H9 (cell line): ENCODE measurements around the gene CROCC2. TPM values are rescaled to one million over a fixed set of nuclear protein-coding genes. Genes with fewer than 3 reads are reported as not detected.

Experiments
- DNase-seq: peaks from one replicate; pipeline ENCODE4 v3.0.0-alpha.2; 2017
- H2AFZ ChIP-seq: one replicate; pipeline ENCODE4 v1.6.1; 2013; ENCODE audit warnings: mild to moderate bottlenecking, low read length, control low read depth, moderate library complexity
- H2AK5ac ChIP-seq: 2 replicates; pipeline ENCODE4 v1.6.1; 2013; ENCODE audit warnings: low read length, control low read depth, mixed read lengths; ENCODE audit not compliant: insufficient read length
- H2BK120ac ChIP-seq: one replicate; pipeline ENCODE4 v1.6.1; 2013; ENCODE audit warnings: low read depth, mild to moderate bottlenecking, low read length, control low read depth, inconsistent platforms; ENCODE audit not compliant: poor library complexity, severe bottlenecking
- H2BK12ac ChIP-seq: 2 replicates; pipeline ENCODE4 v1.6.1; 2013; ENCODE audit warnings: low read length, control low read depth, mixed read lengths, low read depth; ENCODE audit not compliant: insufficient read length
- H2BK15ac ChIP-seq: 2 replicates; pipeline ENCODE4 v1.6.1; 2013; ENCODE audit warnings: low read depth, low read length, control low read depth
- H2BK20ac ChIP-seq: one replicate; pipeline ENCODE4 v1.6.1; 2013; ENCODE audit warnings: low read depth, mild to moderate bottlenecking, low read length, control low read depth, inconsistent platforms; ENCODE audit not compliant: poor library complexity, severe bottlenecking
- H2BK5ac ChIP-seq: 2 replicates; pipeline ENCODE4 v1.6.1; 2013; ENCODE audit warnings: low read length, control low read depth, mixed read lengths; ENCODE audit not compliant: insufficient read length
- H3K14ac ChIP-seq: 2 replicates; pipeline ENCODE4 v1.6.1; 2013; ENCODE audit warnings: low read length, control low read depth; ENCODE audit not compliant: insufficient read depth
- H3K18ac ChIP-seq: 2 replicates; pipeline ENCODE4 v1.6.1; 2013; ENCODE audit warnings: low read depth, mild to moderate bottlenecking, mixed read lengths, low read length, control low read depth; ENCODE audit not compliant: insufficient read length
- H3K23ac ChIP-seq: 2 replicates; pipeline ENCODE4 v1.6.1; 2013; ENCODE audit warnings: low read length, control low read depth, mixed read lengths, low read depth; ENCODE audit not compliant: insufficient read length
- H3K23me2 ChIP-seq: 2 replicates; pipeline ENCODE4 v1.6.1; 2013; ENCODE audit warnings: low read depth, mild to moderate bottlenecking, mixed read lengths, low read length, control low read depth; ENCODE audit not compliant: insufficient read length, poor library complexity, severe bottlenecking
- H3K27ac ChIP-seq: 2 replicates; pipeline ENCODE4 v1.5.1; 2013; ENCODE audit warnings: low read length, control low read depth, mixed read lengths, low read depth; ENCODE audit not compliant: insufficient read length
- H3K27me3 ChIP-seq: 2 replicates; pipeline ENCODE4 v1.6.1; 2013; ENCODE audit warnings: low read length, control low read depth, inconsistent platforms; ENCODE audit not compliant: insufficient read depth
- H3K4ac ChIP-seq: 2 replicates; pipeline ENCODE4 v1.6.1; 2013; ENCODE audit warnings: low read depth, mild to moderate bottlenecking, control low read depth, inconsistent platforms, low read length, moderate library complexity
- H3K4me1 ChIP-seq: 2 replicates; pipeline ENCODE4 v1.6.1; 2013; ENCODE audit warnings: low read length, control low read depth, inconsistent platforms; ENCODE audit not compliant: insufficient read depth
- H3K4me2 ChIP-seq: 2 replicates; pipeline ENCODE4 v1.6.1; 2013; ENCODE audit warnings: low read length, control low read depth, mixed read lengths; ENCODE audit not compliant: insufficient read length, insufficient read depth
- H3K56ac ChIP-seq: 2 replicates; pipeline ENCODE4 v1.6.1; 2013; ENCODE audit warnings: low read depth, mild to moderate bottlenecking, mixed read lengths, low read length, control low read depth; ENCODE audit not compliant: insufficient read length
- H3K79me1 ChIP-seq: 2 replicates; pipeline ENCODE4 v1.6.1; 2013; ENCODE audit warnings: low read depth, mild to moderate bottlenecking, moderate library complexity, low read length, control low read depth, inconsistent platforms; ENCODE audit not compliant: insufficient read depth, poor library complexity, severe bottlenecking
- H3K79me2 ChIP-seq: 2 replicates; pipeline ENCODE4 v1.6.1; 2013; ENCODE audit warnings: low read length, control low read depth, inconsistent platforms; ENCODE audit not compliant: insufficient read depth
- H3K9ac ChIP-seq: 2 replicates; pipeline ENCODE4 v1.6.1; 2013; ENCODE audit warnings: low read length, control low read depth, mixed read lengths; ENCODE audit not compliant: insufficient read length; ENCODE audit errors: extremely low read depth
- H3K9me3 ChIP-seq: one replicate; pipeline ENCODE4 v1.6.1; 2013; ENCODE audit warnings: low read depth, low read length, inconsistent platforms; ENCODE audit not compliant: control insufficient read depth
- H3T11ph ChIP-seq: one replicate; pipeline ENCODE4 v1.6.1; 2013; ENCODE audit warnings: mild to moderate bottlenecking, low read length, control low read depth, inconsistent platforms
- H4K20me1 ChIP-seq: one replicate; pipeline ENCODE4 v1.6.1; 2013; ENCODE audit not compliant: control insufficient read depth, insufficient read length, insufficient read depth
- H4K5ac ChIP-seq: 2 replicates; pipeline ENCODE4 v1.6.1; 2013; ENCODE audit warnings: low read depth, mild to moderate bottlenecking, mixed read lengths, low read length, control low read depth; ENCODE audit not compliant: insufficient read length
- H4K8ac ChIP-seq: replicated peaks from 2 replicates; pipeline ENCODE4 v1.6.1; 2013; ENCODE audit warnings: low read length, control low read depth, mixed read lengths, low read depth; ENCODE audit not compliant: insufficient read length
- H4K91ac ChIP-seq: 2 replicates; pipeline ENCODE4 v1.6.1; 2013; ENCODE audit warnings: low read depth, mild to moderate bottlenecking, moderate library complexity, mixed read lengths, low read length, control low read depth; ENCODE audit not compliant: insufficient read length
- H3K27ac Mint-ChIP-seq, 3 experiments: 2 replicates in 2 of 3; 3 replicates in 1 of 3; pipeline ENCODE4 v1.8.0; 2020 to 2021; ENCODE audit warnings: mixed read lengths in 3 of 3, mild to moderate bottlenecking in 1 of 3, moderate library complexity in 1 of 3
- H3K27me3 Mint-ChIP-seq: 2 replicates; pipeline ENCODE4 v1.8.0; 2021; ENCODE audit warnings: low read depth, mild to moderate bottlenecking, moderate library complexity, mixed read lengths
- H3K36me3 Mint-ChIP-seq, 3 experiments: 2 replicates in 2 of 3; 3 replicates in 1 of 3; pipeline ENCODE4 v1.8.0; 2020 to 2021; ENCODE audit warnings: low read depth in 3 of 3, mixed read lengths in 3 of 3; ENCODE audit not compliant: insufficient read depth in 1 of 3
- H3K4me1 Mint-ChIP-seq, 2 experiments: 2 replicates each; pipeline ENCODE4 v1.8.0; 2020; ENCODE audit warnings: mixed read lengths in 2 of 2
- H3K4me3 Mint-ChIP-seq, 2 experiments: 2 replicates in 1 of 2; 3 replicates in 1 of 2; pipeline ENCODE4 v1.8.0; 2020 to 2021; ENCODE audit warnings: mild to moderate bottlenecking in 2 of 2, mixed read lengths in 2 of 2, moderate library complexity in 1 of 2
- H3K9me3 Mint-ChIP-seq, 2 experiments: 2 replicates in 1 of 2; 3 replicates in 1 of 2; pipeline ENCODE4 v1.8.0; 2020; ENCODE audit warnings: mild to moderate bottlenecking in 2 of 2, mixed read lengths in 2 of 2, moderate library complexity in 1 of 2
- WGBS: extraction: QIAGEN DNeasy Blood & Tissue Kit; methylation state at CpG from one replicate; pipeline ENCODE4 v1.1.7; 2013; ENCODE audit warnings: missing lambda C conversion rate, low lambda C conversion rate, mixed read lengths; ENCODE audit not compliant: insufficient read length; ENCODE audit errors: extremely low coverage; 5-methylcytosine and 5-hydroxymethylcytosine counted together
- total RNA-seq: library from RNA; stranded (reverse); gene quantifications from 2 replicates; pipeline ENCODE4 v1.2.1, GENCODE V29; 2021
- TF ChIP-seq, protein P1 (sequence below): fragments of 200-600 bp; sonication (generic); conservative IDR thresholded peaks from 3 replicates; pipeline ENCODE4 v1.8.0; 2021; ENCODE audit warnings: antibody characterized with exemption, mild to moderate bottlenecking

CROCC2 gene
- total RNA-seq, 1 experiment from 2014 or later, result not detected

DNA sequence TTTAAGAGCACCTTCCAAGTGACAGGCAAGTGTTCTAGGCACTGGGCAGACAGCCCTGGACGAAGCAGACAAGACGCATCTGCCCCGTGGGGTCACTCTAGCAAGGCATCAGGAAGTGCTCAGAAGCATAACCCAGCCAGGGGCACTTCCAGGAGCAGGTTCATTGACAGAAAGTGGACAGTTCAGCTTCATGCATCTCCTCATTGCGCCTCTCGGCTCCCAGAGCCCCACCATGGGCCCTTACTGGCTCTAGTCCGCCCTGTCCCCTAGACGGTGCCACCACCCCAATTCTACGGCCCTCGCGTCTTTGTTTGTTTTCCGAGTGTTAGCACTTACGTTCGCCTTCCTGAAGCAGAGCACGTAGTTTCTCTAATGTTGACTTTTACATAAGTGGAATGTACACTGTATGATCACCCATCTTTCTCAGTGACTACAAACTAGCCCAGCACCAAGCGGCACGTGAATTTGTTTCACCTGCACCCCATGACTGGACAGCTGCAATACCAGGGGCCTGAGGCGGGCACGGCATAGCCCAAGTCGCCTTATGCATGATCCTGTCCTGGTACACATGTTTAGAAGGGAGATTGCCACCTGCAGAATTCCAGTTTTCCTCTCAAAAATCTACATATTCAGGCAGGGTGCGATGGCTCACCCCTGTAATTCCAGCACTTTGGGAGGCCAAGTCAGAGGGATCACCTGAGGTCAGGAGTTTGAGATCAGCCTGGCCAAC lies 125.5 kb downstream of the CROCC2 start:
- Histone ChIP-seq H4K91ac (no peak overlapping the region), H3K9ac (no peak overlapping the region), H2AK5ac (no peak overlapping the region), H3K18ac (no peak overlapping the region), H2BK120ac (no peak overlapping the region), H3K4me2 (no peak overlapping the region), H3K4me1 (no peaks in the 10 kb centered on the region), H2BK12ac (no peak overlapping the region), H3T11ph (no peak overlapping the region), H2BK20ac (no peak overlapping the region), H3K79me2 (no peaks in the 10 kb centered on the region), H3K27me3 (no peaks in the 10 kb centered on the region; the same call in 1 of the 2 replicates), H3K4ac (no peak overlapping the region), H2BK15ac (no peak overlapping the region), H2BK5ac (no peak overlapping the region), H3K23me2 (peaks cover 6% of the 10 kb centered on the region), H3K56ac (no peak overlapping the region), H3K14ac (no peak overlapping the region), H3K9me3 (no peaks in the 10 kb centered on the region), H3K23ac (no peak overlapping the region), H4K20me1 (no peaks in the 10 kb centered on the region), H3K27ac (no peak overlapping the region), H4K5ac (no peak overlapping the region), H3K79me1 (no peaks in the 10 kb centered on the region), H2AFZ (no peak overlapping the region), H4K8ac (no peak overlapping the region)
- Mint-ChIP-seq H3K4me1 (no peaks in the 10 kb centered on the region), H3K27me3 (peaks cover 20% of the 10 kb centered on the region), H3K4me3 (no peak overlapping the region), H3K27ac (no peak overlapping the region), H3K9me3 (peaks cover 14 to 17% of the 10 kb centered on the region in 2 experiments), H3K36me3 (peaks cover 0 to 5% (median 4%) of the 10 kb centered on the region in 3 experiments; a peak in 4 of 7 replicates)
- TF ChIP-seq, protein P1, sequence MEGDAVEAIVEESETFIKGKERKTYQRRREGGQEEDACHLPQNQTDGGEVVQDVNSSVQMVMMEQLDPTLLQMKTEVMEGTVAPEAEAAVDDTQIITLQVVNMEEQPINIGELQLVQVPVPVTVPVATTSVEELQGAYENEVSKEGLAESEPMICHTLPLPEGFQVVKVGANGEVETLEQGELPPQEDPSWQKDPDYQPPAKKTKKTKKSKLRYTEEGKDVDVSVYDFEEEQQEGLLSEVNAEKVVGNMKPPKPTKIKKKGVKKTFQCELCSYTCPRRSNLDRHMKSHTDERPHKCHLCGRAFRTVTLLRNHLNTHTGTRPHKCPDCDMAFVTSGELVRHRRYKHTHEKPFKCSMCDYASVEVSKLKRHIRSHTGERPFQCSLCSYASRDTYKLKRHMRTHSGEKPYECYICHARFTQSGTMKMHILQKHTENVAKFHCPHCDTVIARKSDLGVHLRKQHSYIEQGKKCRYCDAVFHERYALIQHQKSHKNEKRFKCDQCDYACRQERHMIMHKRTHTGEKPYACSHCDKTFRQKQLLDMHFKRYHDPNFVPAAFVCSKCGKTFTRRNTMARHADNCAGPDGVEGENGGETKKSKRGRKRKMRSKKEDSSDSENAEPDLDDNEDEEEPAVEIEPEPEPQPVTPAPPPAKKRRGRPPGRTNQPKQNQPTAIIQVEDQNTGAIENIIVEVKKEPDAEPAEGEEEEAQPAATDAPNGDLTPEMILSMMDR, result no peak
- no peak for DNase-seq
- no CpG with 5 or more reads among the region's 20 CpGs for WGBS
